ENCODE results near the gene ZSCAN4.
A peak's percentile ranks its signal among the peaks of the same experiment; 100 is the strongest.

Gene ZSCAN4, protein sequence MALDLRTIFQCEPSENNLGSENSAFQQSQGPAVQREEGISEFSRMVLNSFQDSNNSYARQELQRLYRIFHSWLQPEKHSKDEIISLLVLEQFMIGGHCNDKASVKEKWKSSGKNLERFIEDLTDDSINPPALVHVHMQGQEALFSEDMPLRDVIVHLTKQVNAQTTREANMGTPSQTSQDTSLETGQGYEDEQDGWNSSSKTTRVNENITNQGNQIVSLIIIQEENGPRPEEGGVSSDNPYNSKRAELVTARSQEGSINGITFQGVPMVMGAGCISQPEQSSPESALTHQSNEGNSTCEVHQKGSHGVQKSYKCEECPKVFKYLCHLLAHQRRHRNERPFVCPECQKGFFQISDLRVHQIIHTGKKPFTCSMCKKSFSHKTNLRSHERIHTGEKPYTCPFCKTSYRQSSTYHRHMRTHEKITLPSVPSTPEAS

DNA sequence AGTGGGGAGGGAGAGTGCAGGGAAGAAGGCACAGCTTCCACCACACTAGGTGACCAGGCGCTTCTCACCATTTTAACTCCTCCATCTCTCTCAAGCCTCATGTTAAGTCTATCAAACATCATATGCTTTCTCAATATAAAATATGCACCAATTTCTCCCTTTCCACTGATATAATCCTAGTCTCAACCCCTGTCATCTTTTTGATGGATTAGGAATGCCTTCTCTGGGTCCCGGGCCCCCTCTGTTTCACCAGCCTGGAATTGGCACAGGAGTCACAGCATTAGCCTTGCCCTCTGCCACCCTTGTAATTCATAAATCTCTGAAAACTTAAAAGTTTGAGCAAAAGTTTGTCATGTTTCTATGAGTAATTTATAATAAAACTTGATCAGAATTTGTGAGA, at the start of gene ZSCAN4:
ZSCAN4 (plus strand) TSS at position 301 of the 400 bp plus-strand sequence. CDS start 7,211 bp downstream, outside the sequence.
- no peak for DNase-seq

DNA sequence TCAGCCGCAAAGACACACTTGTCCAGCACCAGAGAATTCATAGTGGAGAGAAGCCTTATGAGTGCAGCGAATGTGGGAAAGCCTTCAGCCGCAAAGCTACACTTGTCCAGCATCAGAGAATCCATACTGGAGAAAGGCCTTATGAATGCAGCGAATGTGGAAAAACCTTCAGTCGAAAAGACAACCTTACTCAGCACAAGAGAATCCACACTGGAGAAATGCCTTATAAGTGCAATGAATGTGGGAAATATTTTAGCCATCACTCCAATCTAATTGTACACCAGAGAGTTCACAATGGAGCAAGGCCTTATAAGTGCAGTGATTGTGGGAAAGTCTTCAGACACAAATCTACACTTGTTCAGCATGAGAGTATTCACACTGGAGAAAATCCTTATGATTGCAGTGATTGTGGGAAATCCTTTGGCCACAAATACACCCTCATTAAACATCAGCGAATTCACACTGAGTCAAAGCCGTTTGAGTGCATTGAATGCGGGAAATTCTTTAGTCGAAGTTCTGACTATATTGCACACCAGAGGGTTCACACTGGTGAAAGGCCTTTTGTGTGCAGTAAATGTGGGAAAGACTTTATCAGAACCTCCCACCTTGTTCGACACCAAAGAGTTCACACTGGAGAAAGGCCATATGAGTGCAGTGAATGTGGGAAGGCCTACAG, 47.9 kb upstream of the ZSCAN4 start:
- no peak for DNase-seq

DNA sequence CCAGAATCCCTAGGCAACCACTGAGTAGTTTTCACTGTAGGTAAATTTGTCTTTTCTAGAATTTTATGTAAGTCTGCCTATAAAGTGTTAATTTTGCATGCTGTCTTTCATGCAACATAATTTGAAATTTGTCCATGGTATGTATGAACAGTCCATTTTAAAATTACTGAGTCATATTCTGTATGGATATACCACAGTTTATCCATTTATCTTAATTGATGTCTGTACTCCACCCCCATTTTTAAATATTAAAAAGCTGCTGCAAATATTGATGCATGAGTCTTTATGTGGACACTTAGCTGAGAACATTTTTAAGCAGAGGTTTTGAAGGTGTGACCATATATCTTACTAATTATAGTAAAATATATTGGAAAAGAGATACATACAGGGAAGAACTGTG, 45.6 kb upstream of the ZSCAN4 start:
- DNase-seq: no peak

DNA sequence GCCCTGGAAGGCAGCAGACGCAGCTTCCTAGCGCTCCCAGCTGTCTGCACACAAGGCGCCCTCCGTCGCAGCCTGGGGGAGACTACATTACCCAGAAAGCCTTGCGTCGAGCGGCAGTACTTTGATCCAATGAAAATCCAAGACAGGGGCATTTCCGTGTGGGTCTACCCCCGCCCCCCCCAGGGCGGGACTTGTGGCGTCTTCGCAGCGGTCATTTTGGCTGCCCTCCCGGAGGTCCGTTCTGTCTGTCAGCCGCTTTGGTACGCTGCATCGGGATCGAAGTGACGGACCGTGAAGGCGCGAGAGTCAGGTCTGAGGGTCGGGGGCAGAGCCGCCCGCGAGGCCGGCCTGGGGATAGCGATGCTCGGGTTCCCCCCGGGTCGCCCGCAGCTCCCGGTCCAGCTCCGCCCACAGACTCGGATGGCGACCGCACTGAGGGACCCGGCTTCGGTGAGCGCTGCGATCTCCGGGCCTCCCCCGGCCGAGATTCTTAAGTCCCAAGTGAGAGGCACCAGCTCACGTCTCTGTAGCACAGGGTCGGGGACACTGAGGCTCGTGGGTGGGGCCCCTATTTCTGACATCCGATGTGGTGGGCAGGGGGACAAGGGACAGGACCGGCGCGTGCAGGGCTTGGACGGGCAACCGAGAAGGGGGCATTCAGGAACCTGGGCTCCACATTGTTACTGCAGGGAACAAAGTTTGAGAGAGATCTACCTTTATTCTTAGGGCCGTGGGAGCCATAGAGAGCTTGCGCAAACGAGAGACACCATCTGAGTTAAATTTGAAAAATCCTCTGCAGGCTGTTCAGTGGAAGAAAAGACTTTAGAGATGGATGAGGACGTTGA, 35.5 kb upstream of the ZSCAN4 start, which contains the start of gene ZNF211:
ZNF211 (plus strand) TSS at position 182 of the 845 bp plus-strand sequence; CDS start at position 361, 179 bp downstream.
- peak; percentile 57 to 95 (median 87) for DNase-seq

DNA sequence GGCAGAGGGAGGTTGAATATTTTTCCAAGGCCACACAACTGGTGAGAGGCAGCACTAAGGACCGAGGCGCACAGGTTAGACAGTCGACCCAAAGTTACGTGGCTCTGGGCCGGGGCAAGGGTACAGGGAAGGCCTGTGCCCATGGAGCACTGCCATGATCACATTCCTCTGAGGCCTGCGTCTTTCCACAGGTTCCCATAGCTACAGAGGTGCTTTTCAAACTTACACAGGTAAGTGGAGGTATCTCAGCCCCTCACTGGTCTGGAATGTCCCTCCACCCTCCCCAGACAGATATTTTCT, 35.0 kb upstream of the ZSCAN4 start:
- no peak for DNase-seq

DNA sequence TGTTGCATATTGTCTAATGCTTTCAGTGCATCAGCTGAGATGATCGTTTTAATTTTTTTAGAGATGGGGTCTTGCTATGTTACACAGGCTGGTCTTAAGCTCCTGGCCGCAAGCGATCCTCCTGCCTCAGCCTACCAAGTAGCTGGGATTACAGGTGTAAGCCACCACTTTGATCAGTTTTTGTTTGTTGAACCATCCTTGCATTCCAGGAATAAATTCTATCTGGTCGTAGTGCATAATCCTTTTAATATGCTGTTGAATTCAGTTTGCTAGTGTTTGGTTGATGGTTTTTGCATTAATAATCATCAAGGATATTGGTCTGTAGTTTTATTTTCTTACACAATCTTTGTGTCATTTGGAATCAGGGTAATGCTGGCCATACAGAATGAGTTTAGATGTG, 31.4 kb upstream of the ZSCAN4 start:
- DNase-seq: no peak

DNA sequence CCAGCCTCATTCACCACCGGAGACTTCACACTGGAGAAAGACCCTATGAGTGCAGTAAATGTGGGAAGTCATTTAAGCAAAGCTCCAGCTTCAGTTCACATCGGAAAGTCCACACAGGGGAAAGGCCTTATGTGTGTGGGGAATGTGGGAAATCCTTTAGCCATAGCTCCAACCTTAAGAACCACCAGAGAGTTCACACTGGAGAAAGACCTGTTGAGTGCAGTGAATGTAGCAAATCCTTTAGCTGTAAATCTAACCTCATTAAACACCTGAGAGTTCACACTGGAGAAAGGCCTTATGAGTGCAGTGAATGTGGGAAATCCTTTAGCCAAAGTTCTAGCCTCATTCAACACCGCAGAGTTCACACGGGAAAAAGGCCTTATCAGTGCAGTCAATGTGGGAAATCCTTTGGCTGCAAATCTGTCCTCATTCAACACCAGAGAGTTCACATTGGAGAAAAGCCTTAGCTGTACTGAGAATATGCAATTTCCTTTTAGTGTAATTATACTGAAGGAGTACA, 27.0 kb upstream of the ZSCAN4 start:
- no peak for DNase-seq

DNA sequence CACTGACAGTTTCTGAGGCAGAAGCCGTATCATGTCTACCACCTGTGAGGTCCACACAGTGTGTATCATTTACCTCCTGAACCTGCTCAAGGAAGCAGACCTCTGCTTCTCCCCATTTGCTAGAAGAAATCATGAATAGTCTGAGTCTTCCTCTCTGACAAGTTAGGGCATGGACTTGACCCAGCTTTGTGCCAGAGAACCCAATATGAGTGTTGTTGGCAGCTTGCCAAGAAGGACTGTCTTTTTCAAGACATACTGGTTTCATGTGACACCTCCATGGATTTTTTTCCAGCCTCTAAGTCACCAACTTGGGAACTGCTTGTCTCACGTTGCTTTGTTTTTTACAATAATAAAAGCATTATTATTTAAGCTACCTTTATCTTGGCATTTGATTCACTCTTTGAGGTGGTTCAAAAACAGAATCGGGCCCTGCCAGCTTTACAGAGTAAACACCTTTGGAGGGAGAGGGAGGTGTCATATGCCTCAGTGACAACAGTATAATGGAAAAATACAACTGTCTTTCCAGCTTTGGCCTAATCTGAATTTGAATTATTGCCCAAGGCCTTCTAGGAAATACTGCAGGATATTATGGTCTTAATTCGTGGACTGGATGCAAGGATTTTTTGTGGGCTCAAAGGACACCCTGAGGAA, 26.2 kb upstream of the ZSCAN4 start:
- no peak for DNase-seq

DNA sequence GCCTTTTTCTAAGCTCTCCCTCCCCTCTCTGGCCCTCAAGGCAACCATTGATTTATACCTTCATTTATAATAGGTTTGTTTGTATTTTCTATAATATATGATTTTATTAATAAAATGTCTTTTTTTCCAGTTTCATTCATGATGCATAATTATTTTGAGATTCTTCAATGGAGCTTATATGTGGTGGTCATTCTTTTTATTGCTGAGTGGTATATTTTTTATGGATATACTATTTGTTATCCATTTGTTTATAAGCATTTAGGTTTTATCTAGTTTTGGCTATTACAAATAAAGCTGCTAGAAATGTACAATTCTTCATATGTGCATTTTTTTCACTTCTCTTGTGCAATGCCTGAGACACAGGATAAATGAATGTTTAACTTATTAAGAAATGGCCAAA, 25.0 kb upstream of the ZSCAN4 start:
- no peak for DNase-seq

DNA sequence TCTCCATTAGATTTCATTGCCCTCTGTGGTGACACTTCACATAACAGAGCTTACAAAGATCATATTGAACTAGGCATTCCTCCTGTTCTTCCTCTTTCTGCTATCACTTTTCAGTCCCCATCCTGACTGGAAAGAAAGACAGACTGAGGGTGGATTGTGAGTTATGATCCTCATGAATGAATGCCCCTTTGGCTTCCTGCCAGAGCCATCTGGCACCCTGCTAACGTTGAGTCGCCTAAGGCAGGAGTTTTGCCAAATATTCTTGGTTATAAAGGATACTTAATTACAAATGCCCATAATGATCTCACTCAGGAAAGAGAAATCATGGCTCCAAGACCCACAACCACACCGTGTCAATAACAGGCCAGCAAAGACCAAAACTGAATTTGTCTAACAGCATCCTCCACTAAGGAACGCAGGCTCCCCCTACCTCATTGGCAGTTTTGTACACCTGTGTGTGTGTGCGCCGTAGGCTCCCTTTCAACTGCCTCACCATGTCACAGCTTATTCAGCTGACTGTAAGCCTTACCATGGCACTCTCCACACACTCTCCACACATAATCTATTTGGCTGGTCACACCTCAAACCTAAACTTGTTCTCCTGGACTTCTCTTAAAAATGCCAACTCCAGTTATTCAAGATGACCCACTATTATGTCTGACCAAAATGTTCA, 20.3 kb upstream of the ZSCAN4 start:
- peak in 9 of 51 donors; percentile 1 to 26 (median 5) for DNase-seq

DNA sequence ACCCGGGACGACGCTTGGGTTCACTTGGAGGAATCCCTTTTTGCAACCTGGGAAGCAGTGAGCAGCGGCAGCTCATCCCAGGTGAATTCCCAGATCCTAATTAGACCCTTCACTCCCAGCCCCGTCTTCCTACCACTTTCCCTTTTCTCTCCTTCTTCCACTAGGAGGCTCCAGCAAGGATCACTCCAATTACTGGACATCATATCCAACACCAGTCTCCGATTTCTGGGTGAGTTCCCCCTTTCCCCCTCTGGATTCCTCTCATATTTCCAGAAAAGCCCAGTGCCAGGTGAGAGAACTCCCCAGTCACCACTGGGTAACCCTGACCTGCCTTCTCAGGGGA, 17.1 kb upstream of the ZSCAN4 start:
- no peak for DNase-seq

DNA sequence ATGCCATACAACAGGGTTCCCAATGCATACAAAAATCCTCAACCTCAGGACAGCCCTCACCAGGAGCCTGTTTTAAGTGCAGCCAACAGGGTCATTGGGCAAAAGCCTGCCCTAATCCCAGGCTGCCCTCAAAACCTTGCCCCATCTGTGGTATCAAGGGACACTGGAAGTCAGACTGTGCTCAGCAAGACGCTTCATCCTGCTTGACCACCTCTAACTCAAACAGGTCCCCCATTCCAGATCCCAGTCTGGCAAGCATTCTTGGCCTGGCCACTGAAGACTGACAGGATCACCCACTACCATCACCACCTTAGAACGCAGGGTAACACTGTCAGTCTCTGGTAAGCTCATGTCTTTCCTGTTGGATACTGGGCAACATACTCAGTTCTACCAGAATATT, 15.0 kb upstream of the ZSCAN4 start:
- no peak for DNase-seq

DNA sequence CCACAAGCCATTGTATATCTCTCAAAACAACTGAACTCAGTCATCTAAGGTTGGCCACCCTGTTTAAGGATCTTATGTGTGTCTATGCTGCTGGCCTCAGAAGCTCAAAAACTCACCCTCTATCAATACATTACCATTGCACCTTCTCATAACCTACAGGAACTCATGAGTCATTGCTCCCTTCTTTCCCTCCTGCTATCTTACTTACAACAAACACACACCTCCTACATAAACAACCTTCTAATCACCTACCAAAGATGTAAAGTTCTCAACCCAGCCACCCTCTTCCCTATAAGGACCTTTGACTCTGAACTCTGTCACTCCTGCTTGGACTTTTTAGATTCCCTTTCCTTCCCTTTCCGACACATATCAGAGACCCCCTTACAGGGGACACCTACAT, 13.3 kb upstream of the ZSCAN4 start:
- no peak for DNase-seq

DNA sequence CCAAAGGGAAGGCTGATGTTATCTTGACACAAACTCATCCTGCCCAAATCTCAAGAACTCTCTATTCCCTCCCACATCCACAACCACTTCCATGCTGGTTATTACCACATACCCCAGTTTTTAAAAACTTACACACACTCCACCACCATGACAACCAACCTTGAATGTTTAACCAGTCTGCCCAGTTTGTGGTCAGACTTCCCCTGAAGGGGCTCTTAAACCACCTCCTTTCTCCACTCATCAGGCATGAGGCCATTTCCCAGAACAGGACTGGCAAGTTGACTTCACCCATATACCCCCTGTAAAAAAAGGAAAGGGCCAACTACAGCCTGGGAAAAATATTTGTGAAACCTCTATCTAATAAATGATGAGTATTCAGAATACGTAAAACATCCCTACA, 12.4 kb upstream of the ZSCAN4 start:
- no peak for DNase-seq

DNA sequence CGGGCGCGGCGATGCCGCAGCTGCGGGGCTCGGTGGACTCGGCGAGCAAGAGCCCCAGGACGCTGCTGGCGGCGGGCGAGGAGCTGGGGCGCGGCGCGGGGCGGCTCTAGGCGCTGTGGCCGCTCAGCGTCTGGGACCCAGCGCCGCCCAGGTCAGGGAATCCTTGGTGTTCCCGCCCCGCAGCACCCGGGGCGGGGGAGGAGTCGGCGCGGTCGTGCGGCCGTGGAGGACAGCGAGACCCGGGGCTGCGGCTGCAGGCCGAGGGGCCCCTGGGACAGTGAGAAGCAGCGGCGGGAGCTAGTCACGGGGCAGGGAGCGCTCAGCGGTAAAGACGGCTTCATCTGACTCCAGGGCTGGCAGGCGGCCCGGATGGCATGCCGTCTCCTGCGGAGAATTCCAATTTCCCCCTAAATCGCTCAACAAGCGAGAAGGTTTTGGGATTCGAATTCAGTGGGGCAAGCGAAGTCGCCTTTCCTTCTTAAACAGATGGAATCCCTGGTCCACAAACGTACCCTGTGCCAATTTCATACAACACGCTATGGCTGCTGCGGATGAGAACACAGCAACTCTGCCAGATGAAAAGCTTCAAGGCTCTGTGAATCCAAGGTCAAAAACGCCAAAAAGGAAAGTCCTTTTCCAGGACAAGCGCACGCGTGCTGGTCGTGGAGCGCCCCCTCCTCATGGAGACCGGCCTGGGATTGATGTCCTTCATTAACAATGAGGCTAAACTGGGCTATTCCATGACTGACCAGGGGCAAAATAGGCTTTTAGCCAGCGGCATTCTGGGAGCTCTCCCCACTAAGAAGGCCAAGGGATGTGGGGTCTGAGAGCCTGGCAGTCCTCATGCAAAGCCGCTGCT, 4.2 kb upstream of the ZSCAN4 start:
- peak in 46 of 51 donors; percentile 0 to 66 (median 31) for DNase-seq

DNA sequence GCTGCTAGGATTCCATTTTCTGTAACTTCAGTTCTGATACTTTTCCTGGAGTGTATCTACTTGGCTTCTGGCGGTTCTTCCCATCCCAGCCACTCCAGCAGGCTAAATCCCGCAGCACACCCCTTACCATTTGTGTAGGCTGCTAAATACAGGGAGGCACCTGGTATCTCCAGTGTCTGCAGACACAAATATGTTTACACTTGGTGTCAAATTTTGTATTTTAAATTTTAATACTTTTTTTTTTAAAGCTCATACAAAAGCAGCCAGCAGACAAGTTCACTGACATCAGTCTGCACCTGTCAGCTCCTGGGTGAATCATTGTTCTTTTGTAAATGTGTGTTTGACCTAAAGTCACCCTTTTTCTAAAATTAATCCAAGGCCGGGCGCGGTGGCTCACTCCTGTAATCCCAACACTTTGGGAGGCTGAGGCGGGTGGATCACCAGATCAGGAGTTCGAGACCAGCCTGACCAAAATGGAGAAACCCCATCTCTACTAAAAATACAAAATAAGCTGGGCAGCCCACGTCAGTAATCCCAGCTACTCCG, 3.4 kb upstream of the ZSCAN4 start:
- DNase-seq: no peak

DNA sequence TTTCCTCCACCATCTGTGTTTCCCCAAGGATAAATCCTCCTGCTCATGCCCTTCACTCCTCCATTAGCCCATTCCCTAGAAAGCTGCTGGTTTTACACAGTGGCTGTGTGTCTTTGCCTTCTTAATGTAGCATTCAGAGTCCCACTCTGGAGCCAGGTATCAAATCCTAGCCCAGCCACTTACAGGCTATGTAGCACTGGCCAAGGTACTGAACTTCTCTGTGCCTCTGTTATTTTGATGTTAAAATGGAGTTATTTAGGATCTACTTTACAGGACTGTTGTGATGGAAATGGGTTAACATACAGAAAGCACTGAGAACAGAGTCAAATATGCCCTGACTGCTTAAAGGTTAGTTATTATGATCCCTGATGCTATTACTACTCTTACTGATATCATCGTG, 1.5 kb upstream of the ZSCAN4 start:
- DNase-seq: no peak

DNA sequence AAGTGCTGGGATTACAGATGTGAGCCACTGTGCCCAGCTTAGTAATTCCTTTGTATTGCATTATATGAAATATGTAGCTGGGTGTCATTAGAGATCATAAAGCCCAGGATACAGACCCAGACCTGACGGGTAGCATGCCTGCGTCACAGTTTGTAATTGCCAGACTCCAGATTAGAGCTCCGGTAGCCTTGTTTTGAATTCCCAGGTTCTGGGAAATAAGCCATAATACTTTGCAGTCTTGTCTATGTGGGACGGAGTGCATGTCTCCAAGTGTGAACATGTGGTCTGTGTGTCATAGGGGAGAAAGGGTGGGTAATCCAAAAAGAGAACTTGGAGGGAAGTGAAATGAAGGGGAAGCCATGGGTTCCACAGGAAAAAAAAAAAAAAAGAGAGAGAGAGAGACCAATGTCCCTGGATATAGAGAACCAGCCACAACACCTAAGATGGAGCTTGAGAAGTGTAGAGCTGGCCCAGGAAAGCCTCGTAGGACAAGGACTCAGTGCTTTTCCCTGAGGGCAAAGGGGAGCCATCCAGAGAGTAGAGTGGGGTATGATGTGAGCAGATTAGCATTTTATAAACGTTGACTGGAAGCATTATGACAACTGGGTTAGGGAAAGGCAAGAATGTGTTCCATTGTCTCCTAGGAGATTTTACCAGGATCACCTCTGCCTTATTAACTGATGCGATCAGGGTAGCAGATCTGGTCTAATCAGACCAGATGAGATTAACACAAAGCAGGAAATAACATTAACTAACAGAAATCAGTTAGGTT, 2.6 kb downstream of the ZSCAN4 start:
- no peak for DNase-seq

DNA sequence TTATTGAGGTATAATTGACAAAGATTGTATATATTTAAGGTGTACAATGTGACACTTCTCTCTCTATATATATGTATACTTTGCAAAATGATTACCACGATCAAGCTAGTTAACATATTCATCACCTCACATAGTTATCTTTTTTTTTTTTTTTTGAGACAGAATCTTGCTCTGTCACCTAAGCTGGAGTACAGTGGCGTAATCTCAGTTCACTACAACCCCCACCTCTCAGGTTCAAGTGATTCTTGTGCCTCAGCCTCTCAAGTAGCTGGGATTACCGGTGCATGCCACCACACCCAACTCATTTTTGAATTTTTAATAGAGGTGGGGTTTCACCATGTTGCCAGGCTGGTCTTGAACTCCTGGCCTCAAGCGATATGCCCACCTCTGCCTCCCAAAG, 3.7 kb downstream of the ZSCAN4 start:
- DNase-seq: no peak

Data from hypothalamus (tissue), 51 donors.